ENCODE data around the gene SMYD2.
"Not testable (repeated sequence)": the region's sequence is repeated elsewhere in the genome, so short reads cannot be mapped to it uniquely, and the experiment has no call there.

The SMYD2 gene

DNA sequence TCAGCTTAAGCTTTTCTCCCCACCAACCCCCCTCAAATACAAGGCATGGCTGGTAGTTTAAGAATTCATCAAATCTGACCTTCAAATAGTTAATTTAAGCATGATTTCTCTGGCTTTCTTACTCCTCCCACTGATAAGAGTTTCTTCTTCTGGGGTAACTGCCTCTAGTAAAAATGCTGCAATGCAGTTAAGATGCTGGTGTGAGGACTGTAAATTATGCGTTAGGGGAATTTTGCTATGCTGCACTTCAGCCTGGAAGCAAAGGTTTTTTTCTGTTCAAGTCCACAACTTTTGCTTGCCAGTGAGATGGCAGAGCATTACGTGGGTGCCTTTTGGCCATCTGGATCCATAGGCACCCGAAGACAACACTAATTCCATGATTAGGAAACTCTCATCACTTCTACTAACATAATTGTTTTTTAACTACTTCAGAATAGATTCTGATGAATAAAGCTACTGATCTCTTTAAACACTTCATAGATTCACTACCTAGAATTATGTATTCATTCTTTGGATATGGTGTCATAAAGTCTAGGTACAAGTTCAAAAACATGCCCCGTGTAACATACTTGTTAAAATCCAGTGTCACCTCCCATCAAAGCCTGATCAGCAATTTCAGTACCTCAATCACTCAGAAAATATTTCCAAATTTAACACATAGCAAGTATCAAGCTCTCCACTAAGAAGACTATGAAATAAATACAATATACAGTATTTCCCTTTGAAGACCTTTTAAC, 8.8 kb upstream of the SMYD2 start:
- DNase-seq: no peak

DNA sequence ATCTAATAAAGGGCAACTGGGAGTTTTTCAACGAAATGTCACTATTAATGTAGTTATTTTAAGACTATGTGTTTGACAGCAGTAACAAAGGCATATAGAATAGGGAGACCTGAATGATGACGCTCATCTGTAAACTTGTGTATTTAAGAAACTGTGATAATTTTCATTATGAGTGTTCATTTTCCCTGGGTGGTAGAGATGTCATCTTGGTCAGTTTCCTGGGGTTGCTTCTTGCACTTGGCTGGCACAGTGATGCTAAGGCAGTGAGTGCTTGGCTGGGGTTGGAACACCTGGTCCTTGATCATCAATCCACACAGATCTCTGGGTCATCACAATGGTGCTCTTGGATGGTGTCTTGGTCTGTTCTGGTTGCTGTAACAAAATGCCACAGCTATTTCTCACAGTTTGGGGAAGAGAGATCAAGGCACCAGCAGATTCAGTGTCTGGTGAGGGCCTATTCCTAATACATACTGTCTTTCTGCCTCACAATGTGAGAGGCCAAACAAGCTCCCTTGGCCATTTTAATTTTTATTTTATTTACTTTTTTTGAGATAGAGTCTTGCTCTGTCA, 7.9 kb upstream of the SMYD2 start:
- DNase-seq: no peak

DNA sequence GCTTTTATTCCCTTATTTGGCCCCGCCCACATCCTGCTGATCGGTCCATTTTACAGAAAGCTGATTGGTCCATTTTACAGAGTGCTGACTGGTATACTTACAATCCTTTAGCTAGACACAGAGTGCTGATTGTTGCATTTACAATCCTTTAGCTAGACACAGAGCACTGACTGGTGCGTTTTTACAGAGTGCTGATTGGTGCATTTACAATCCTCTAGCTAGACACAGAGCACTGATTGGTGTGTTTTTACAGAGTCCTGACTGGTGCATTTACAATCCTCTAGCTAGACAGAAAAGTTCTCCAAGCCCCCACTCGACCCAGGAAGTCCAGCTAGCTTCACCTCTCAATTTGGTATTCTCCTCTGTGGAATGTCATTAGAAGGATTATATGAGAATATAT, 5.3 kb upstream of the SMYD2 start:
- not testable (repeated sequence) for DNase-seq

DNA sequence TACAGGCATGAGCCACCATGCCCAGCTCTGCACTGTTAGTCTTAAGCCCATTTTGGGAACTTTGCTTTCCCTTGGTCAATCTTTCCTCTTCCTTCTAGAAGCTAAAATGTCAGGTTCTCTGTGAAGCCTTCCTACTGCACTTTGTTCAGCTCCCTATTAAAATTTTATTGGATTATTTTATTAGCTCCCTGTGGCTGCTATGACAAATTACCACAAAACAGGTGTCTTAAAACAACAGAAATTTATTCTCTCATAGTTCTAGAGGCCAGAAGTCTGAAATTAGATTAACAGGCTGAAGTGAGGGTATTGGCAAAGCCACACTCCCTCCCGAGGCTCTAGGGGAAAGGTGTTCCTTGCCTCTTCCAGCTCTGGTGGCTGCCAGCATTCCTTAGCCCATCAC, 4.2 kb upstream of the SMYD2 start:
- DNase-seq: no peak

DNA sequence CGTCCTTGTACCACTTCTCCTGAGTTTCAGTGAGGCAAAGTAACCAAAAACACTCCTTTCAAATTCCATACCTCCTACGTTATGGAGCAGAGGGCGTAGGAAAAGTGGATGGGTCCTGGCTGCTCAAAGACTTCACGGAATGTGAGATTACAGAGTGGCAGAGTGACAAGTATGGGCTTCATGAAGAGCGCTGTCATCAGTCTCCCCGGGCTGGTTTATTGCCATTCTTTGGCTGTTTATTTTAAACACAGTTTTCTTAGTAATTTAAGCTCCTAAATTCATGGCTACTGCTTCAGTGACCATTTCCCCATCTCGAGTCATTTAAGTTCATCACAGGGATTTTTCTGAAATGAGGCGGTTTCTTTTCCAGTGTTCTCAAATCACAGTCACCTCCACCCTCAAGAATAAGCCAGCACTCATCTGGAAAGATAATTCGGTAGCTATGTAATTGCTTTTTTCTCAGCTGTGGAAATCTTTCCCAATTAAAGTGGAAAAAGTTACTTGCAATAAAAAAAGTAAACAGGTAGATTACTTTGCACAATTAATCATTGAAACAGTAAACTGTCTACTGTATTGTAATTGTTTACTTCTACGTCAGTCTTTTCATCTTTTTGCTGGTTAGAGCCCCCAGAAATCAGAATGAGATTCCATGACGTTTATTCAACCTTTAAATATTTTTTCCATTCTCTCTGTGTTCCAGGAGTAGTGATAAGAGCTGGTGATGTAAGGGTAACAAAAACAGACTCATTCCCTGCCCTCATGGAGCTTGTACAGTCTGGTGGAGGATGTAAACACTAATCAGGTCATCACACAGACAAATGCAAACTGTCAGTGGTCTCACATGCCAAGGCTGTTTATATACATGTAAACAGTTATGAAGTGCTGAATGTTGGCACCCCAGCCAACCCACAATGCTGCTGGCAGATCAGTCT, 3.0 kb upstream of the SMYD2 start:
- no peak for DNase-seq

DNA sequence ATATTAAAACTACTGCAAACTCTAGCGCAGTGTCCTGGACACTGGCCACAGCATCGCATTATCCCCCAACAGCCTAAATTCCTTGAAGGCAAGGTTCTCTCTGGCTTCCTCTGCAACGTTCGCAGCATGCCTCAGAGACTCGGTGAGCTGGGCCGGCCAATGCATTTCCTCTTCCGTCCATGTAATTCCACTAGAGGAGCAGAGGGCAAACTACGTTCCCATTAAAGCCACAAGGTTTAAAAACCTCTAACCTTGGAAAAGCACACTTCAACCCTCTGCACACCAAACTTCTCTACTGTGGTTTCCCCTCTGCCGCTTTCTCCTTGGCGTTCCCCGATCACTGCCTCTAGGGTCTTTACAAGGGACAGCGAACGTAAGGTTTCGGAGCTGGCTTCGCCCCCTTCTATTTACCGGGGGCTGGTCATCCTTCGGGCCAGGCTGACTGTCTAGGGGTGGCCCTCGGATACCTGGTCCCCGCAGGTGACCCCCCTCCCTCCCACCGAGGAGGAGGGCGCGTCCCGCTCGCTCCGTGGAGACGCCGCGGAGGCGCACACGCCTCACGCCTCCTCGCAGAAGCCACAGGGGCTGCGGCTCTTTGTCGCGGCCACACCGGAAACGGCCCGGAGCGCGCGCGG, 456 bp upstream of the SMYD2 start:
- peak; percentile 54 for DNase-seq

DNA sequence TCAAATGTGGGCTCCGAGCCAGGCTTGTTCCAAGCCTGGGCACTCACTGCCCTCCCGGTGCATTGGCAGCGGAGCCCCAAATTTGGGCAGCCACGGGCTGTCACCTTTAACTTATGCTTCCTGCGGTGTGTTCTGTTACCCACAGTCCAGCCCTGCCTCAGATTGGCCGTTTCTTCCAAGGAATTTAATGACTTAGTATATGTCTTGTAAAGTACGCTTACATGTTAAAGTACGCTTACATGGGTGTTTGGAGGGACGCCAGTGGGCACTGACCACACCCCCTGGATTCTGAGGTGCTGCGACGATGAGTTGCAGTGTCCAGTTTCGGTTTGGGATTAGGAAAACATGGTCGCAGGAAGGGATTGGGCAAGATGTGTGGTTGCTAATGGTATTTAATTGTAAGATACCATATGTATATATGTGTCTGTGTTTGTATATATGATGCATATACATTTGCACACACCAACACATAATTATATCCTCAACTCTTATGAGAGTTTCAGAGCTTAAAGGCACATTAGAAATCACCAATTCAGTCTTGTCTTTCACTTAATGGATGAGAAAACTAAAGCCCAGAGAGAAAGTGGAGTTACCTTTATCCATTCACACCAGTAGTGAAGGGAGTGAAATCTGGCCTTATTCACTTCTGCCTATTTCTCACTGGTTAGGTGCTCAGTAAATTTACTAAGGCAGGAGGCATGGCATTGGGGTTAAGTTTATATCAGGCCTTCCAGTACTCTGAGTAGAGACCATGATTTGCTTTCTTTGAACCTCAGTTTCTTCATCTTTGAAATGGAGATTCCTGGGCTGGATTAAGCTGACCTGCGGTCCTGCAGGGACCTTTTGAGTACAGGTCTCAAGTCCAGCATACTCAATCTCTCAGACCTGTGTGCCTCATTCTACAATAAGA, 1.0 kb downstream of the SMYD2 start:
- DNase-seq: no peak

DNA sequence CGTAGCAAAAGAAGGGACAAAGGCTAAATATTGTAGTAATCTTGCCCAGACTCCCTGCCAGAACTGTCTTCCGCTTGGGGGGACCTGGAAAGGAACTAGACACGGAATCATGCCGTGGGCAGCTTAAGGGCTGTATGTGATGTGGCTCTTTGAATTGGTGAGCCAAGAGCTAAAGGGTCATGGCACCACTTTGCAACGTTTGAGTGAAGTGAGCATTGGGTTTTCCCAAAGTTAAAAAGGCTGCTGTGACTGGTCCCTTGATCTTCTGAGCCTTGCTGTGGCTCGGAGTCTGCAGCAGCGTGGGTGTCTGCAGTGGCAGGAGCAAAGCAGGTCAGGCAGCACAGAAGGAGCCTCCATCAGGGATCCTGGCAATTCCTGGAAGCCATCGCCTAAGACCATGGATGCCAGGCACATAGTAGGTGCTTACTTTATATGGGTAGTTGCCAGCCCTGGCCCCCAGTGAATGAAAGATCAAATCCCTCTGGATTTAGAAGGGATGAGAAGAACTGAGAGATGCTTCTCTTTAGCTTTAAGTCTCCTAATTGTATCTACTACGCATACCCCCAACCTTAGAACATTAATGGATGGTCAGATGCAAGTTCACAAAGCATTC, 1.8 kb downstream of the SMYD2 start:
- no peak for DNase-seq

DNA sequence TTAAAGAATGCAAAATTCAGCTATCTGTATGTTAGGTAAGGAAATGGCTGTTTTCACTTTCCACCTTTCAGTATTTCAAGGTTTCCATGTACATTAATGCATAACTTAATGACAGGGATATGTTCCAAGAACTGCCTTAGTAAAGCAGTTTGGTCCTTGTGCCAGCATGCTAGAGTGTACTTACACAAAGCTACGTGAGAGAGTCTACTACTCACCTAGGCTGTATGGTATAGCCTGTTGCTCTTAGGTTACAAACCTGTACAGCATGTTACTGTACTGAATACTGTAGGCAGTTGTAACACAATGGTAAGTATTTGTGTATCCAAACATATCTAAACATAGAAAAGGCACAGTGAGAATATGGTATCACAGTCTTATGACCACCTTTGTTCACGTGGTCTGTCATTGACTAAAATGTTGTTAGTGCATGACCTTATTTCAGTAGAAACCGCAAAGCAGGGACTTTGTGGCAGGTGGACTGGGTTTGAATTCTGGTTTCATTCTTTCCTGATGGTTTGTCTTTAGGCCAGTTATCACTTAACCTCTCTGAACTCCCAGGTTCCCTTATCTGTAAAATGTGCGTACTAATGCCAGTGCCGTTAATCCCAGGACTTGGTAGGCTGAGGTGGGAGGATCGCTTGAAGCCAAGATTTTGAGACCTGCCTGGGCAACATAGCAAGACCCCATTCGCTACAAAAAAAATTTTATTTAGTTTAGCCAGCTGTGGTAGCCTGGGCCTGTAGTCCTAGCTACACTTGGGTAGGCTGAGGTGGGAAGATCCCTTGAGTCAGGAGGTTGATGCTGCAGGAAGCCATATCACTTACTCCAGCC, 4.9 kb downstream of the SMYD2 start:
- no peak for DNase-seq

DNA sequence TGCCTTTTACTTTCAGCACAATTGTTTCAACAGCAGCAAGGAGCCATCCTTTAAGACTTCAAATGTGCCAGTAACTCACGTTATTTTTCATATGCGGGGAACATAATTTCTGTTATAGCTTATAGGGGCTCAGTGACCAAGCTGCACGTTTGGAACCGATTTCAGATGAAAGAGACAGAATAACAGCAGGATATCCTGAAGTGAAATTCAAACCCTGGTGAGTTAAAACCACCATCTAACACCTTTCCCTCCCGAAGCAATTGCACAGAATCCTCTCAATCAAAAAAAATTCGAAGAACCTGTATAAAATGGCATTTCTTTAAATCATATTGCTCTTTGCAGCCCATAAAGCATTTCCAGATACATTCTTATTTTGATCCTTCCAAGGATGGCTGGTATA, 6.9 kb downstream of the SMYD2 start:
- no peak for DNase-seq

DNA sequence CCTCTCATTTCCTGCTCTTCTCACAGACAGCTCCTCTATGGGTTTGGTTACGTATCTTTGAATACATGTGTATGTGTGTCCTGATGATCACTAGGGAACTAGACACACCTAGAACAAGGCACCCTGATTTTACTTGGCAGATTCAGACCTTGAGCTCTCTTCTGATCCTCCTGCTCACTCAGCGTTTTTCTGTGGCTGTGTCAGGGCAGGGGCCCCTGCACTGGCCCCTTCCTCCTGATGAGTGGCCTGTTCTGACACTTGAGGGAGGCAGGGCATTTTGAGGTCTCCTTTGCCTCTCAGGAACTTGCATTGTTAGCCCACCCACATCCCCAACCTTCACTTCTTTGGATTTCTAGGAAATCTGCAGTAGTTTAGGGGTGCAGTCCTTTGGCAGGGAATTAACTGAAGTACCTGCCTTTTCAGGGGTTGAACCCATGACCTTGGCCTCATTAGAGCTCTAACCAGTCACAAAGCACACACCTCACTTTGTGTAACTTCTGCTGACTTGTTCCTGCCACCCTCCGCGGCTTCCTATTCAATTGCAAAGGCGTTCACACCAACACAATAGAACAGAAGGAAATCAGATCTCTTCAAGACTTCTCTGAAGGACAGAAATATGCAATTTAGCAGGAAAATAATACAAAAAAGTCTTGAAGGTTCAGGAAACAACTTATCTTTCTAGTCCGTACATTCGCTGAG, 8.8 kb downstream of the SMYD2 start:
- DNase-seq: no peak

DNA sequence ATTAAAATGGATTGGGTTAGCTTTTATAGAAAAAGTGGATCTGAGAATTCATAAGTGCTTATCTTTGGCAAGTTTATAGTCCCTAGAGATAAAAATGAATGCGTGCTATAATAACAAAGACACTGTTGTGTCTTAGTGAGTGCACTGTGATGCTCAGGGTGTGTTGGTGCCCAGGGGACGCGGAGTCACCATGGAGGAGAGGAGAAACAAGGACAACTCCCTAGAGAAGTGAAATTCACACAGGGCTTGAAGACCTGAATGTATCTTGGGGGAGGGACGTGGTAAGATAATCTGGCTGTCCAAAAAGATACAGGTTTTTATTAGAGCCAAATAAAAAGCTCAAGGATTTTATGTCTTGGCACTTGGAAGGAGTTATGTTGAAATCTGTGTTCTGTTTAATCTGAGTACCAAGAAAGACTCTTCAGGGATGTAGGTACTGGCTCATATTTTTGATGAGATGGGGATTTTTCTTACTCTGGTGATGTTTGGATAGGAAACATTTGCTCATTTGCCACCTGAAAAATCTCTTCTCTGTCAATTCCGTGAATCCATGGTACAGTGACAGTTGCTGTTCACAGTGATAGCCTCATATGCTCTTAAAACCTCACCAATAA, 9.6 kb downstream of the SMYD2 start:
- DNase-seq: no peak

DNA sequence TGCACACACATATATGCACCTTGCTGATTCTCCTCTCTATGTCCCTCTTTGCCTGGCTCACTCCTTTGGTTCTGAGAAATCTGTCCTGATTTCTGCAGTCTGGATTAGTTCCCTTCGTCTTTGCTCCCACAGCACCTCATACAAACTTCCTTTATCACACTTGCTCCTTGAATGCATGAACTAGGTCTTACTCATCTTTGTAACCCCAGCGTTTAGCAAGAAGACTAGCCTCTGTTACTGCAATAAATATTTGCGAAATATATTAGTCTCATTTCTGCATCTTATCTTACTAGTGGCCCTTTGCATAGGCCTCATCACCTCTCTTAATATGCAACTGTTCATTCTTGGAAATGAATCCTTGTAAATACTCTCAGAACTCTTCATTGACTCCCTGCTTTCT, 11.4 kb downstream of the SMYD2 start:
- no peak for DNase-seq

DNA sequence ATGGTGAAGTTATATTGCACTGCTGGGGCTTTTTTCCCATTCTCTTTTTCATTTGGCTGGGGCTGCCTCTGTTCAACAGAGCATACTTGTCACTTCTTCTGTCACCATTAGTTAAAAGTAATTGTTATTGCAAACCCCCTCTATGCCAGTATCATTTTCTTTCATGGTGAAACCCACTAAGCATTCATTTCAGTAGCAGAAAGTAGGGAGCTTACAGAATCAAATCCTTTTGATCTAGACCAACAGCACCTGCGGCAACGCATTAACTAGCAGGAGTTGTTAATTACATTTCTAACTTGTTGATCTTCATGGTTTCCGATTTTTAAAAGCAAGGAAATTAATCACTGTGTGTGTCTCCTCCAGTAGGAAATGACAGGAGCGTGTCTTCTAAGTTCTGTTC, 15.0 kb downstream of the SMYD2 start:
- no peak for DNase-seq

DNA sequence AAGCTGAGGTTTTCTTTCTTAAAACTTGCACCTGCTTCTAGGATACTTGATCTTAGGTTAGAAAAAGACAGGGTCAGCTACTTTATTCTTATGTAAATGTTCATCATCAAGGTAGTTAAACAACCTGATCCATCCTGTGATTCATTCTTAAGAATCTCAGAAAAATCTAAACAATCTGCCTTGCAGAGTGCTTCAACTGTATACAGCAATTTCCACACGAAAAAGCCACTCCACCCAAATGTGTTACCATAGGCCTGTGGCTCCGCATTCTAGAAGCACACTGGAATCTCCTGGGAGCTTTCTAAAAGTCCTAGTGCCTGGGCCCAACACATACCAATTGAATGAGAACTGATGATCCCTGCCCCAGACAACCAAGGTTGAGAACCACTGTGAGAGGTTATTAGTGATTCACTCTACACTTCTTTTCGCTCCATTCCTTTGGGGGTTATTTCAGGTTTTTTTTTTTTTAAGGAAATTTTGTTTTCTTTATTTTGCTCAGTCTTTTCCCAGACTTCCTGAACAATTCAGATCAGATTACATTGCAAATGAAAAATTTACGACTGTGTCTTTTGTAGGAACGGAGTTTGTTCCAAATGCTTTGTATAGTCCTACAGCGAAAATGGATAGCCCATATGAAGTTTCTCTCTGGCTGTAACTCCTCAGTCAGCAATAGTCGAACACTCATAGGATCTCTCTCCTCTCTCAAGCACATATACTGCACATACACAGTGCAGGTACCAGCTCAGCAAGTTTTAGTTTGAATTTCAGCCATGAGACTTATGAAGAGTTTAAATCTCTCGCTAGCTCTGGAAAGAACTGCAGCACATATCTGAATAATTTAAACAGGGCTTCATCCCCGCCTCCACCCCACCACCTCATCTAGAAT, 16.1 kb downstream of the SMYD2 start:
- no peak for DNase-seq

DNA sequence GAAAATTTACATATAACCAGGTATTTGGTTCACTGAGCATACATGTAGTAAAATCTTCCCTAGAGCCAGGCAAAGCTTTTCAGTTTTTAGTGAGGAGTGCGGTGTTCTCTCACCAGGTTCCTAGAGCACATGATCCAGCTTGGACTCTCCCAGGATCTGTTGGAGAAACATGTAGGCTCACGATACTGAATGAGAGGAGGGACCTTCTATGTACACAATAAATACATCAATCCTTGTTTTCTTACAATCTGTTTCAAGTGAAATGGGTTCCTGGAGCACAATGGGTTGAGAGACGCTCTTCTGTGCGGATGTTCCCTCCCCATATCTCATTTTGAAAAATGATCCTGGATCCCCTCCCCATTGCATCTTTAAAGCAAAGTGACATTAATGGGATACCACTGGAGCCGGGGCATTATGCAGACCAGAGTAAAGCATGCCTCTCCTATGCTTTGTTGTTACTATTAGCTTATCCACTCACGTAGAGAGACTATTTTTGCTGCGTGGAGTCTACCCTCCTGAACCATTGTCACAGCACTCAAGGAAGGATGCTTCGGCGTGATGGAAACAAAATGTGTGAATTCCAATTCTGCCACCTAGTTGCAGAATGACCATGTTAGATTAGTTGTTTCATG, 19.3 kb downstream of the SMYD2 start:
- no peak for DNase-seq

DNA sequence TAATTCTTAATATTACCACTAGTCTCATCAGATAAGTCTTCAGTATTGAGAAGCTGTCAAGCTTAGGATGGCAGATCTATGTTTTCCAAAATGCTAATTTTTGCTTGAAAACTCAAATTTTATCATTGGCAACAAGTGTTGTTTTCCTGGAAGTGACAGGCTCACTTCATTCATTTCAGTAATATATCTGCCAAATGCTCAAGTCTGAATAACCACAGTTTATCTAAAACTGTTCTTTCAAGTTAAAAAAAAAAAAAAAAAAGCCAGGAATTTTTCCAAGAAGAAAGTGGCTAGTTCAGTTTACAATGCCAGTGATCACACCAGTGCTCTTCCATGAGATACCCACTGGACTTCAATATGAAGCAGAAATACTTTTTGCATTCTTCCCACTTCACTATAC, 20.6 kb downstream of the SMYD2 start:
- DNase-seq: no peak

All from activated CD8-positive, alpha-beta memory T cell treated with anti-CD3 and anti-CD28 coated beads, Interleukin-2, amount 50 U/mL, for 48 hours (primary cell).